Measurements from ENCODE around the gene RNFT2. TPM values are rescaled to one million over a fixed set of nuclear protein-coding genes. Genes with fewer than 3 reads are reported as not detected.

RNFT2 gene
- total RNA-seq, 6 experiments from 2014 or later: 7.1 to 12.0 (median 11.2) TPM

DNA sequence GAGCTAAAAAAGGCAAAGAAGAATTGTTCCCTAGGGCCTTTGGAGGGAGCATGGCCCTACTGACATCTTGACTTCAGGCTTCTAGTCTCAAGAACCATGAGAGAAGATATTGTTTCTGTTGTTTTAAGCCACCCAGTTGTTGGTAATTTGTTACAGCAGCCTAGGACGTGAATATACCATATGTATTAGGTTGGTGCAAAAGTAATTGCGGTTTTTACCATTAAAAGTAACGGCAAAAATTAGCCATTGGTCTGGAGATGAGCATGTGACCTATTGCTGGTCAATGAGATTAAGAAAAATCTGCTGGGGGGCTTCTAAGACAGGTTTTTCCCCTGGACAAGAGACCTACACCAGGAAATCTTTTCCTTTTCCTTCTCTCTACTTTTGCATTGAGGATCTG, 152.9 kb downstream of the RNFT2 start:
- no peak overlapping the region for H3K27ac Mint-ChIP-seq
- H3K36me3 Mint-ChIP-seq (ENCODE audit: low read depth): no peaks in the 10 kb centered on the region
- no peak overlapping the region for H3K4me3 Mint-ChIP-seq
- no peaks in the 10 kb centered on the region for H3K4me1 Mint-ChIP-seq (ENCODE audit: low read depth)
- DNase-seq: no peak
- H3K27me3 Mint-ChIP-seq (ENCODE audit: insufficient read depth): peaks cover 11% of the 10 kb centered on the region
- no peak for TF ChIP-seq CTCF (IDR thresholded peaks at IDR 0.05)
- H3K9me3 Mint-ChIP-seq: no peaks in the 10 kb centered on the region

DNA sequence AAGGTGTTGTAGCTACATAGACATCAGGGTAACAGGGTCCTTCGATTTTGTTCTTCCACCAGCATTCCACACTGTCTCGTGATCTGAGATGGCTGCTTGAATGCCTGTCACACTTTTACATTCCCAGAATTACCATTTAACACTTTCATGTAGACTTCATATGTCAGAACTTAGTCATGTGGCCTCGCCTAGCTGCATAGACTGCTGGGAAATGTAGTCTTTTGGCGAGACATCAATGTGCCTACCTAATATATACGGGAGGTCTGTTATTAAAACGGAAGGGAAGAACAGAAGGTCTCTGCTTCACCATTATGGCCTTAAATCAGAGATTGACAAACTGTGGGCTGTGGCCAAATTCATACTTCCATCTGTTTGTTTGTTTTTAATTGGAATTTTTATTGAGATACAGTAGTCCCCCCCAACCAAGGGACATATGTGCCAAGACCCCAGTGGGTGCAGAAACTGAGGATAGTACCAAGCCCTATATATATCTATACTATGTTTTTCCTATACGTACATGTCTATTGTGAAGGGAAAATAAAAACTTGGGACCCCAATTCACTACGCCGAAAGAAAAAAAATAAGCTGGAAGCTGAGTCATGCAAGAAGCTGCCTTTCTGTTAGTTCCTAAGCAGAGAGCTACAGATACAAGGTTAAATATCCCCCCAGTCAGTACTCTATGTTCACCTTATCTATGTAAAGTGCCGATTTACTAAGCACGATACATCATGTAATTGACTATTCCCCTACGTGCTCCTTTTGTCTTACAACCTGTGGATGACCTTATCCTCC, 154.4 kb downstream of the RNFT2 start:
- no peak for TF ChIP-seq CTCF (IDR thresholded peaks at IDR 0.05)
- no peak overlapping the region for H3K4me3 Mint-ChIP-seq
- no peaks in the 10 kb centered on the region for H3K9me3 Mint-ChIP-seq
- peaks cover 13% of the 10 kb centered on the region for H3K27me3 Mint-ChIP-seq (ENCODE audit: insufficient read depth)
- H3K27ac Mint-ChIP-seq: no peak overlapping the region
- H3K36me3 Mint-ChIP-seq (ENCODE audit: low read depth): no peaks in the 10 kb centered on the region
- no peak for DNase-seq
- no peaks in the 10 kb centered on the region for H3K4me1 Mint-ChIP-seq (ENCODE audit: low read depth)

- no peak for DNase-seq
- H3K27ac Mint-ChIP-seq: no peak overlapping the region
- TF ChIP-seq CTCF (IDR thresholded peaks at IDR 0.05): no peak
- no peak overlapping the region for H3K4me3 Mint-ChIP-seq
- no peaks in the 10 kb centered on the region for H3K9me3 Mint-ChIP-seq
- H3K36me3 Mint-ChIP-seq (ENCODE audit: low read depth): no peaks in the 10 kb centered on the region
- peaks cover 19% of the 10 kb centered on the region for H3K27me3 Mint-ChIP-seq (ENCODE audit: insufficient read depth)
- no peaks in the 10 kb centered on the region for H3K4me1 Mint-ChIP-seq (ENCODE audit: low read depth)
Observed at GRCh38 chr12:116894913-116895312, 156.8 kb downstream of the RNFT2 start.

DNA sequence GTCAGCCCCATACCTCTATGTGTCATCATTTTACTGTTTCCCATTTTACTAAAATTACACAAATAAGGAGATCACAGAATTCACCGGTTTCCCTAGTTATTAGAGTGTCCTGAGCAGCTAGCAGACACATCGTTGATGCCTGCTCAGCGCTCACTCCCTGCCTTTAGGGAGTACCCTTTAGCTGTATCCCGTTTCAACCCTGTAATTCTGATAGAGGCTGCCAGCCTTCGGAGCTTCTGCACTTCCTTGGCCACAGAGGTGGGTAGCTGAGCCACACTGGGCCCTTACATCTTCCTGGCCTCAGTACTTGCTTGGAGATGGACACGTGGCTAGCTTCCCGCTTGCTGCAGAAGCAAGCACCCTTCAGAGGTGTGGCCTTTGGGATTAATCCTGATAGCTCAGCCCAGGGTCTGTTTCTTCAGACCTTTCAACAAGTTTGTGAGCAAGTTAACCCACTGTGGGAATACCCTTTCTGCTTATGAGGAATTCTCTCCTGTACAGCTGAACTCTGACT, 158.4 kb downstream of the RNFT2 start:
- TF ChIP-seq CTCF (IDR thresholded peaks at IDR 0.05): no peak
- no peaks in the 10 kb centered on the region for H3K4me1 Mint-ChIP-seq (ENCODE audit: low read depth)
- H3K36me3 Mint-ChIP-seq (ENCODE audit: low read depth): no peaks in the 10 kb centered on the region
- H3K9me3 Mint-ChIP-seq: no peaks in the 10 kb centered on the region
- H3K27ac Mint-ChIP-seq: no peak overlapping the region
- no peak for DNase-seq
- no peak overlapping the region for H3K4me3 Mint-ChIP-seq
- peaks cover 26% of the 10 kb centered on the region for H3K27me3 Mint-ChIP-seq (ENCODE audit: insufficient read depth)

GRCh38 chr12:116897476-116897875, 159.4 kb downstream of the RNFT2 start:
- no peak overlapping the region for H3K27ac Mint-ChIP-seq
- H3K36me3 Mint-ChIP-seq (ENCODE audit: low read depth): no peaks in the 10 kb centered on the region
- DNase-seq: no peak
- no peak for TF ChIP-seq CTCF (IDR thresholded peaks at IDR 0.05)
- peaks cover 27% of the 10 kb centered on the region for H3K27me3 Mint-ChIP-seq (ENCODE audit: insufficient read depth)
- no peaks in the 10 kb centered on the region for H3K4me1 Mint-ChIP-seq (ENCODE audit: low read depth)
- no peak overlapping the region for H3K4me3 Mint-ChIP-seq
- H3K9me3 Mint-ChIP-seq: no peaks in the 10 kb centered on the region

Measured in HFFc6 (cell line).